GM12865 (cell line): ENCODE data around the gene MIB1.
"Not testable (repeated sequence)": the region's sequence is repeated elsewhere in the genome, so short reads cannot be mapped to it uniquely, and the experiment has no call there.

ENCODE experiments used
- DNase-seq: peaks from one replicate; pipeline ENCODE4 v3.0.0; 2010; ENCODE audit warnings: low read depth
- H3K4me3 ChIP-seq: 2 replicates; pipeline ENCODE4 v1.5.1; 2011; ENCODE audit warnings: mild to moderate bottlenecking, low read depth, low read length, control low read depth
- TF ChIP-seq, protein P1 (sequence below): IDR thresholded peaks from 2 replicates; pipeline ENCODE4 v1.5.1; 2011; ENCODE audit warnings: low read length, control low read depth, low read depth, inconsistent platforms; ENCODE audit not compliant: insufficient read depth; ENCODE audit errors: missing control alignments

The MIB1 gene

DNA sequence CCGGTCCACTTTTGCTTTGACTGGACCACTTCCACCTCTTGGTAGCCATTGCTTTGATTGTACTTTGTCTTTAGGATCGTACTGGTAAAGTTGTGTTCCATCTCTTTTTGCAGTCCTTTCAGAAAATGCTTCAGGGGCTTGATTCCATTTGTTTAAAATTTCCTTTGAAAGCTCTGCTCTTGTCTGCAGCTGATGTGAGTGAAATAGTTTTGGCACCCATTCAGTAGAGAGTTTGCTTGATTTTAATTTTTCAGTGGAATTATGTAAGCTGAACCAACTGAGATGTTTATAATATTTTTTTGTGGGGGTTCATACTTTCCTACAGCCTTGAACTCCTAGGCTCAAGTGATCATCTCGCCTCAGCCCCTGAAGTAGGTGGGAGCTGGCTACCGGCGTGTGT, 7.6 kb upstream of the MIB1 start:
- DNase-seq = no peak
- H3K4me3 ChIP-seq = no peak overlapping the region
- TF ChIP-seq, protein P1, sequence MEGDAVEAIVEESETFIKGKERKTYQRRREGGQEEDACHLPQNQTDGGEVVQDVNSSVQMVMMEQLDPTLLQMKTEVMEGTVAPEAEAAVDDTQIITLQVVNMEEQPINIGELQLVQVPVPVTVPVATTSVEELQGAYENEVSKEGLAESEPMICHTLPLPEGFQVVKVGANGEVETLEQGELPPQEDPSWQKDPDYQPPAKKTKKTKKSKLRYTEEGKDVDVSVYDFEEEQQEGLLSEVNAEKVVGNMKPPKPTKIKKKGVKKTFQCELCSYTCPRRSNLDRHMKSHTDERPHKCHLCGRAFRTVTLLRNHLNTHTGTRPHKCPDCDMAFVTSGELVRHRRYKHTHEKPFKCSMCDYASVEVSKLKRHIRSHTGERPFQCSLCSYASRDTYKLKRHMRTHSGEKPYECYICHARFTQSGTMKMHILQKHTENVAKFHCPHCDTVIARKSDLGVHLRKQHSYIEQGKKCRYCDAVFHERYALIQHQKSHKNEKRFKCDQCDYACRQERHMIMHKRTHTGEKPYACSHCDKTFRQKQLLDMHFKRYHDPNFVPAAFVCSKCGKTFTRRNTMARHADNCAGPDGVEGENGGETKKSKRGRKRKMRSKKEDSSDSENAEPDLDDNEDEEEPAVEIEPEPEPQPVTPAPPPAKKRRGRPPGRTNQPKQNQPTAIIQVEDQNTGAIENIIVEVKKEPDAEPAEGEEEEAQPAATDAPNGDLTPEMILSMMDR = no peak

DNA sequence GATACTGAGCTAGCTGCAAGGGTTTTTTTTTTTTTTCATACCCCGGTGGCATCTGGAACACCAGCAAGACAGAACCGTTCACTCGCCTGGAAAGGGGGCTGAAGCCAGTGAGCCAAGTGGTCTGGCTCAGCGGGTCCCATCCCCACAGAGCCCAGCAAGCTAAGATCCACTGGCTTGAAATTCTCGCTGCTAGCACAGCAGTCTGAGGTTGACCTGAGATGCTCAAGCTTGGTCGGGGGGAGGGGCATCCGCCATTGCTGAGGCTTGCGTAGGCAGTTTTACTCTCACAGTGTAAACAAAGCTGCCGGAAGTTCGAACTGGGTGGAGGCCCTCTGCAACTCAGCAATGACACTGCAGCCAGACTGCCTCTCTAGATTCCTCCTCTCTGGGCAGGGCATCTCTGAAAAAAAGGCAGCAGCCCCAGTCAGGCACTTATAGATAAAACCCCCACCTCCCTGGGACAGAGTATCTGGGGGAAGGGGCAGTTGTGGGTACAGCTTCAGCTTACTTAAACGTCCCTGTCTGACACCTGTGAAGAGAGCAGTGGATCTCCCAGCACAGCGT, 5.1 kb upstream of the MIB1 start:
- no peak for DNase-seq
- TF ChIP-seq, protein P1 = no peak
- no peak overlapping the region for H3K4me3 ChIP-seq

DNA sequence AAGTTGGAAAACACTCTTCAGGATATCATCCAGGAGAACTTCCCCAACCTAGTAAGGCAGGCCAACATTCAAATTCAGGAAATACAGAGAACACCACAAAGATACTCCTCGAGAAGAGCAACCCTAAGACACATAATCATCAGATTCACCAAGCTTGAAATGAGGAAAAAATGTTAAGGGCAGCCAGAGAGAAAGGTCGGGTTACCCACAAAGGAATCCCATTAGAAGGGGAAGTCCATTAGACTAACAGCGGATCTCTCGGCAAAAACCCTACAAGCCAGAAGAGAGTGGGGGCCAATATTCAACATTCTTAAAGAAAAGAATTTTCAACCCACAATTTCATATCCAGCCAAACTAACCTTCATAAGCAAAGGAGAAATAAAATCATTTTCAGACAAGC, 3.7 kb upstream of the MIB1 start:
- not testable (repeated sequence) for H3K4me3 ChIP-seq, DNase-seq

DNA sequence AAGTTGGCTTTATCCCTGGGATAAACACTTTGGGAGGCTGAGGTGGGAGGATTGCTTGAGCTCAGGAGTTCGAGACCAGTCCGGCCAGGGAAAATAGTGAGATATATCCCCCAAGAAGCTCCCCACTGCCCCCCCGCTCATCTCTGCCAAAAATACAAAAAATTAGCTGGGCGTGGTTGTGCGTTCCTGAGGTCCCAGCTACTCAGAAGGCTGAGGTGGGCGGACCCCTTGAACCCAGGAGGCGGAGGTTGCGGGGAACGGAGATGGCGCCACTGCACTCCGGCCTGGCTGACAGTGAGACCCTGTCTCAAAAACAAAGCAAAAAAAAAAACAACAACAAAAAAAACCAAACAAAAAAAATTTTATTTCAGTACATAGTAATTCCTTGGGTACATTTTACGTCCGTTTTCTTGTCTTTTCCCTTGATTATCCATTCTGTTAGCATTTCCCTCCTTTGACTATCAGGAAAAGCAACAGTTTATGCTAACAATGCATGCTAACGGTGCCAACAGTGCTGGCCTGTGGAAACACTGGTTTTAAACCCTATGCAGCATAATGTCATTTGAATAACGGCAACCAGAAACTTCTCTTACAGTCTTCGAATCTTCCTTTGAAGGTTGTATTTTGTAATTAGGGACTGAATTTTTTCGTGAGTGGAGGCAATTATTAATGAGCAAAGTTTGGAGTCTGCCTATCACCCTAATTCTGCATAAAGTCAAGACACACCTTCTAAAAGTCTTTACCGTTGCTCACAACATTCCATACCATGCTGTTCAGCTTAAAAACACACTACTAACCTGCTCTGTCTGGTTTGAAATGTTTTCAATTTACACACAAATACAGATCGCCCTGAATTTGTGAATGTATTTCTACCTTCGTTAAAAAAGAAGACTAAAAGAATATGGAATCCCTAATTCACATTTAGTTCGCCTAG, 721 bp upstream of the MIB1 start:
- DNase-seq = no peak
- TF ChIP-seq, protein P1 = no peak
- peak overlapping the region; percentile 99 for H3K4me3 ChIP-seq

DNA sequence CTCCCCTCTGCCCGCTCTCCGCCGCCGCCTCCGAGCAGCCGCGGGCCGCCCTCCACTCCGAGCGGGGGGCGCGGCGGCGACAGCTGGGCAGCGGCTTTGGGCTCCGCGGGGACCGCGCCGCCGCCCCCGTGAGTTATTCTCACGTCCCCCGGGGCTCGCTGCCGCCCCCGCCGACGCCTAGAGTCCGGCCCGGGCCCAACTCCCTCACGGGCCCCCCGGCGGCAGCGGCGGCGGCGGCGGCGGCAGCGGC, 645 bp downstream of the MIB1 start:
- TF ChIP-seq, protein P1 = no peak
- peak overlapping the region; percentile 99 for H3K4me3 ChIP-seq
- DNase-seq = no peak

DNA sequence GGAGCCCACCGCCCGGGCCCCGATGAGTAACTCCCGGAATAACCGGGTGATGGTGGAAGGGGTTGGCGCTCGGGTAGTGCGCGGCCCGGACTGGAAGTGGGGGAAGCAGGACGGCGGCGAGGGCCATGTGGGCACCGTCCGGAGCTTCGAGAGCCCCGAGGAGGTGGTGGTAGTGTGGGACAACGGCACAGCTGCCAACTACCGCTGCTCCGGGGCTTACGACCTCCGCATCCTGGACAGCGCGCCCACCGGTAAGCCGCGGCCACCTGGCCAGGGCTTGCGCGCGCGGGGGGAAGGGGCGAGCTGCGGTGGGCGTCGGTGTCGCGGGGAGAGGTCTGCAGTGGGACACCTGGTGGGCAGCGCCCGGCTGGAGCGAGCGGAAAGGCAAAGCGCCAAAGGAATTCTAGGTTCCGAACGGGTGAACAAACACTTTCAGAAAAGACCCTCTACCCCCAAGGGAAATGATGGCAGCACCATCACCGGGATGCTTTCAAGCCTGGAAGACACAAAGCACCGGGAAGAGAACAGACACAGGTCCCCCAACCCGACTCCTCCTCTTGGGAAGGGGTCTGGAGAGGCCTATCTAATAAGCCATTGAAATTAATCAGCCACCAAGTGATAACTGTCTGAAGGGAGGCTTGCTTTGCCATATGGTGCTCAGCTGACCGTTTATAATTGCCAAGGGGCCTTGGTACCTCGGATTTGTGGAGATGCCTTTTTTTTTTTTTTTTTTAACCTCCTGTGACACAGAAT, 1.1 kb downstream of the MIB1 start:
- H3K4me3 ChIP-seq = peak overlapping the region; percentile 99
- peak; percentile 45 for DNase-seq
- TF ChIP-seq, protein P1 = no peak

DNA sequence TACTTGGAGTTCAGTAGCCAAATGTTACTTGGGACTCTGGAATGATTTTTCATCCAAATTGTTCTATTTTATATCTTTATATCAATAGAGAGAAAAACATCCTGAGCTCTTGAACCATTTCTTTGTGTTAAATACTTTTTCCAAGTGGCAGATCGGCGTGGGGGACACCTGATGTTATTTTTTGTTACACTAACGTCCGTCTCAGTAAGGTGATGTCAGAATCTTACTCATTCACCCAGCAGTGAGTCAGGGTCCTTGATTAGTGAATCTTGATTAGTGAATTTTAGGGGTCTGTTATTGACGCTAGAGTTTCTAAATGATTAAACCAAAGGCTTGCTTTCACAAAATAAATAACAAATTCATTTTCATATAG, 1.7 kb downstream of the MIB1 start:
- peak overlapping the region; percentile 99 for H3K4me3 ChIP-seq
- TF ChIP-seq, protein P1 = no peak
- no peak for DNase-seq
